G401 (cell line): ENCODE measurements around the gene NTM. TPM values are rescaled to one million over a fixed set of nuclear protein-coding genes. Genes with fewer than 3 reads are reported as not detected.

Experiments
- DNase-seq: peaks from one replicate; pipeline ENCODE4 v3.0.0-alpha.2; 2015; ENCODE audit warnings: low spot score
- in situ Hi-C: cut with HindIII; loops from 2 replicates; pipeline ENCODE4 v1.10.0; 2016; ENCODE audit warnings: low sequenced_read_pairs, mixed read lengths
- total RNA-seq: library from RNA; depleted of rRNA; stranded (reverse); fragments of >200 nt; shearing (Covaris generic); gene quantifications from 2 replicates; pipeline ENCODE4 v1.2.3, GENCODE V29; 2014

Gene NTM
- total RNA-seq, 1 experiment from 2014 or later, result 11.4 TPM

- DNase-seq, result no peak
- in situ Hi-C loops, result no loop called here
Observed at GRCh38 chr11:131807876-131808275, 437.5 kb downstream of the NTM start.

- no peak for DNase-seq
- in situ Hi-C loops, result no loop called here
Observed at GRCh38 chr11:131808470-131808869, 438.1 kb downstream of the NTM start.

GRCh38 chr11:131809203-131809918, 438.9 kb downstream of the NTM start:
- no peak for DNase-seq

DNA sequence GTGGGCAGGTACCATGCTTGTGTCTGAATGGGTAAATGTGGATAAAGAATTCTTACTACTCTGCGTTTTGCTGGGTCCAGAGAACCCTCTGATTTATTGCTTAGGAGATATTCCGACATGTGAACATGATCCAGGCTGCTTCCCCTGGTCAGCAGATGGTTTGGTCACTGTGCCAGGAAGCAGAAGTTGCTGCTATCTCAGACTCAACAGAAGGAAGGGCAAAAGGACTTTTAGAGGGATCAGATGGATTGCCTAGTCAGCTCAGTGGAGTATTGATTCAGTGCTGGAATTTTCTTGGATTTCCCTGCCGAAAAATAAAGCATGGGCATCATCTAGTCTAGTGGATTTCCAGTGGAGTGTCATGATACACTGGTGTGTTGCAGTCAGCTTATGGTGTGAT, 440.1 kb downstream of the NTM start:
- in situ Hi-C loops, result no loop called here
- peak; percentile 88 for DNase-seq

More at GRCh38 chr11:131809203-131809918, 438.9 kb downstream of the NTM start:
- in situ Hi-C loops, result no loop called here

GRCh38 chr11:131811383-131811782, 441.0 kb downstream of the NTM start:
- in situ Hi-C loops, result no loop called here
- DNase-seq, result no peak

DNA sequence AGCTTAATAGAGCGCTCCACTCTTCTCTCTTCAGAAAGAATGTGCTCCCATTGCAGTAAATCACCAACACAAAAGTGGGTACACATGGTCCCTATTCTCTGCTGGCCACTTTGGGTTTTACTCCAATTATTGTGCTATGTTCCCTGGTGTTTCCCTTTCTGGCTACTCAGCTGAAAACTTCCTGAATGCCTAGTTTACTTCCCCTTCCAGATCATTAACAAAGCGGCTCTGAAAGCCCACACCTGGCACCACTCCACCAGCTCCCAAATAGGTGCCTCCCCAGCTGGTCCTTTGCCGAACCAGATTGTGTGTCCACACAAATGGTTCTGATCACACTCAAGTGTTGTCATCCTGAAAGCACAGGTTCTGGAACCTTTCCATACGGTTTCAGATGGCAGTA, 443.7 kb downstream of the NTM start:
- in situ Hi-C loops, result no loop called here

DNA sequence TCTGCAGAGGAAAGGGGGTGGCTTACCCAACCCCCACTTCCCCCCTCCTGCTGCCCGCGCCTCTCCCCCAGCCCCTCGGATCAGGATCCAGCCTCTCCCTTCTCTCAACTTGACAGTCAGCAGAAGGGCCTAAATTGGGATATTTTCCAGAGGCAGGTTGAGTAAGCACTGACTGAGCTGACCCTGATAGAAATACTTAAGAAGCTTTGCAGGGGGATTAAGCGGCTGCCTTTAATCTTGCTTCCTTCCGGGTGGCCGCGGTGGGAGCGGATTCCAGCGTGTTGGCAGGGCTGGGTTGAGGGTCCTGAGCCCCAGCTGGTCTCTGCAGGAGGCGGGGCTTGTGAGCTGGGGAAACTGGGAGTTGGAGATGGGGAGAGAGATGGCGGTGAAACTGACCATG, 445.2 kb downstream of the NTM start:
- no peak for DNase-seq
- in situ Hi-C loops, result no loop called here

More for the DNA sequence above, 443.7 kb downstream of the NTM start:
- DNase-seq, result no peak

GRCh38 chr11:131816051-131816450, 445.6 kb downstream of the NTM start:
- in situ Hi-C loops, result no loop called here

GRCh38 chr11:131817687-131818188, 447.3 kb downstream of the NTM start:
- in situ Hi-C loops, result no loop called here
- DNase-seq, result no peak

More at GRCh38 chr11:131816051-131816450, 445.6 kb downstream of the NTM start:
- no peak for DNase-seq

DNA sequence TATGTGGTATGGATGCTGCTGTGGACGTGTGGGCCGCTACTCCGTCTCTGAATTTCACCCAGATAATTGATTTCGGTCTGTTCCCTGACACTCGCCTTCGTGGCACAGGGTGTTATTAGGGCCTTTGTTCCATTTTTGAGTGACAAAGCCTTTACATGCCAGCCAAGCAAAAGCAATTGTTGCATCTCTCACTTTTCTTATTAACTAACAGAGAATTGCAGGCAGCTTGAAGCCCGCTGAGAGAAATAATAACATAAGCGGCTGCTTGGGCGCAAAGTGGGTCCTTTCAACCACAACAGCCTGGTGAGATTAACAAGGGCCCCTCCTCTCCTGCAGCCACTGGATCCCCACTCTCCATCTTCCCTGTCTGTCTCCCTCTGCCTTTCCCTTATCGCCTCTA, 449.4 kb downstream of the NTM start:
- no peak for DNase-seq
- in situ Hi-C loops, result no loop called here

- in situ Hi-C loops, result no loop called here
- DNase-seq, result no peak
Observed at GRCh38 chr11:131822506-131822905, 452.1 kb downstream of the NTM start.

DNA sequence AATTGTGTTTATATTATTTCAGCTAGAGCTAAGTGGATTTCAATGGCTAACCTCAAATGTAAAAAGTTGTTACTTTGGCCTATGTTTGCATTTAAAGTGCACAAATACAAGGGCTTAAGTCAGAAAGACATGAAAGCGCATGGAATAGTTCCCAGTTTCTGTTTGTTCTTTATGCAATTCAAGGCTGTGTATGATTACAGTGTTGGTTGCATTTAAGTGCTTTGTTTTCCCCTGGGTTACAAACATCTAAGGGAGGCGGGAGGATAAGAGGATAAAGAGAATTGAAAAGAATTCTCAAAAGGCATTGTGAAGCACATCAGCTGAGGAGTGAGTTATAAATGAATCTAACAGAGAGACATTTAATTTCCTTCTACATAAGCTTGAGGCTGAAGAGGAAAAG, 453.4 kb downstream of the NTM start:
- DNase-seq, result no peak
- in situ Hi-C loops, result no loop called here

DNA sequence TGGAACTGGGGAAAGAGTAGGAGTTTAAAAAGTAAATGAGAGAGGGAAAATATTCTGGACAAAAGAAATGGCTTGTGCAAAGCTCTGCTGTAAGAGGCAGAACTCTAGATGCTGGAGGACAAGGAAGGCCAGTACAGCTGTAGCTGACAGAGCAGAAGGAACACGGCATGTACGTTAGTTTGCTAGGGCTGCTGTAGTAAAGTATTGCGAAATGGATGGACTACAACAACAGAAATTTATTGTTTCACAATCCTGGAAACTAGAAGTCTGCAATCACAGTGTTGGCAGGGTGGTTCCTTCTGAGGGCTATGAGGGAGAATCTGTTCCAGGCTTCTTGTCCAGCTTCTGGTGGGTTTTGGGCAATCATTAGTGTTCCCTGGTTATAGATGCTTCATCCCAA, 454.4 kb downstream of the NTM start:
- in situ Hi-C loops, result no loop called here
- no peak for DNase-seq

- in situ Hi-C loops, result no loop called here
- no peak for DNase-seq
Observed at GRCh38 chr11:131827430-131827829, 457.0 kb downstream of the NTM start.

- DNase-seq, result no peak
- in situ Hi-C loops, result no loop called here
Observed at GRCh38 chr11:131829725-131830124, 459.3 kb downstream of the NTM start.

- in situ Hi-C loops, result no loop called here
- no peak for DNase-seq
Observed at GRCh38 chr11:131832079-131832478, 461.7 kb downstream of the NTM start.

- no peak for DNase-seq
- in situ Hi-C loops, result no loop called here
Observed at GRCh38 chr11:131833366-131833765, 463.0 kb downstream of the NTM start.

DNA sequence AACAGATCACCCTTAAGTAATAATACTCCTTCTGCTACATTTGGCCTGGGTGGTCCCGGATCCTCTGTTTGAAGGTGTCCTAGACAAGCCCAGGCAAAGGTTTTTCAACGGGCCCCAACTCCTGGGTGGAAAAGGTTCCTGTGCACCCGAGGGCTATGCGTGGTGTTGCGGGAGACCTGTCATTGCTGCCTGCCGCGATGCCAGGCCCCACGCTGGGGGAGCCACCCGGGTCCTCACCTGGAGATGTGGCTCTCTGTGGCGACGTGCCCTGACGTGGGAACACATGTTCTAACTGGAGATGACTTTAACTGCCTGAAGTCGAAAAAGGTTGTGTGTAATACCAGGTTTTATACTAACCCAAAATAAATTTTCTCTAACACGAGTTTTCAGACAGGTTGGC, 467.1 kb downstream of the NTM start:
- in situ Hi-C loops, result no loop called here
- DNase-seq, result no peak

DNA sequence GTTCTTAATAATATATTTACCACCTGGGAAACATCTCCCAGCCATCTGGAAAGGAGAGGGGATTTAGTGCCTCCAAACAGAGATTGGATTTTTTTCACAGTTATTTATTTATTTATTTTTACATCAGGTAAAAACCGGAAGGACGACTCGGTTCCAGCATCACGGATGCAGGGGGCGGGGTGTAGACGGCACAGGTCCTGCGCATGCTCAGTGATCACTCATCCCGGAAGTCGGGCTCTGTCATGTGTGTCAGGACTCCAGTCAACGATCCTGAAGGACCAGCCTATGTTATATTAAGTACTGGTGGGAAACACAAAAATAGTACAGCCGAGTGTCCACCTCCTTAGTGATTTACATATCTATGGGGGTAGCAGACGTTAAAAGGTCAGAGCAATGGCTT, 467.6 kb downstream of the NTM start:
- no peak for DNase-seq
- in situ Hi-C loops, result no loop called here

- in situ Hi-C loops, result no loop called here
- DNase-seq, result no peak
Observed at GRCh38 chr11:131839326-131839725, 468.9 kb downstream of the NTM start.

GRCh38 chr11:131840545-131840944, 470.1 kb downstream of the NTM start:
- in situ Hi-C loops, result no loop called here

More at GRCh38 chr11:131840545-131840944, 470.1 kb downstream of the NTM start:
- no peak for DNase-seq
